Left renal pelvis (tissue), 4 donors: ENCODE measurements around the gene IGF2BP1. TPM values are rescaled to one million over a fixed set of nuclear protein-coding genes. Genes with fewer than 3 reads are reported as not detected.
"Not testable (repeated sequence)": the region's sequence is repeated elsewhere in the genome, so short reads cannot be mapped to it uniquely, and the experiment has no call there.

Experiments
- DNase-seq, 4 donors: peaks; one replicate each; pipeline ENCODE4 v3.0.0-alpha.2; 2013; ENCODE audit warnings: low read depth in 4 of 4, low spot score in 3 of 4
- polyA plus RNA-seq, 4 donors: library from polyadenylated mRNA; unstranded; fragments of 120-200 nt; gene quantifications; one replicate each; pipeline ENCODE4 v1.2.1, GENCODE V29; 2013; ENCODE audit not compliant: insufficient read length in 4 of 4

IGF2BP1 gene
- polyA plus RNA-seq, 4 donors, result 5.7 to 26.7 (median 20.0) TPM

GRCh38 chr17:48995304-48995973 is 1.7 kb upstream of the IGF2BP1 start:
- DNase-seq, result no peak

GRCh38 chr17:48995974-48996721 is 1.0 kb upstream of the IGF2BP1 start:
- no peak for DNase-seq

DNA sequence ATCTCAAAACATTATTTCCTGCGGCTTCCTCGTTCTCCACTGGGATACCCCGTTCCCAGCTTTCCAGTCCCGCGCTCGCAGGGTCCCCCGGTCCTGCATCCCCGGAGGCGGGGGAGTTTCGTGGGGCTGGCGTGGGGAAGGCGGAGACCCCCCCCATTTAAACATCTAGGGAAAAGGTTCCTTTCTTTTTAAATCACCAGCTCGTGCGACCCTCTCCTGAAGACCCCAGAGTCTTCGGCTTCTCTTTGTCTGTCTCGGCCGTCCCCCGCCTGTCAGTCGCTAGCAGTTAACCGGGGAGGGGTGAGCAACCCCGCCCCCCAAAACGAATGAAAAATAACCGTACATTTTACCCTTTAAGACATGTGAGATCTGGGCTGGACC is 473 bp upstream of the IGF2BP1 start:
- DNase-seq, result no peak

GRCh38 chr17:48997827-48998586 is 822 bp downstream of the IGF2BP1 start:
- no peak for DNase-seq

GRCh38 chr17:48998587-48999440 is 1.6 kb downstream of the IGF2BP1 start:
- DNase-seq, result no peak

DNA sequence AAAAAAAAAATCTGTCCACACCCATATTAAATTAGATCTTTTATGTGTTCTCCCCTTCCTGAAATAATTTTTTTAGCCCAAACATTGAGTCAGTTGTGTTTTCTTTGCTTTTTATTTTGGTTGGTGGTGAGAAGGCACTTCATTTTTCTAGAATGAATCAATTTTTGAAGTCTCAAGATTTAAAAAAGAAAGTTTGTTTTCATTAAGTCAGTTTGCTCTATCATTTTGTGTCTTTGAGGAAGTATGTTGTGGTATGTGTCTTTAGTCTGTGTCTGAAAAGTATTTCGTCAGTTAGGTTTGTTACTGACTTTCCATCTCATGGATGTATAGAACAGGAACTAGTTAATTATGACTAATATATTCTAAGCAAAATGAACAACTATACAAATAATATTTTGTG is 3.8 kb downstream of the IGF2BP1 start:
- no peak for DNase-seq

GRCh38 chr17:49001671-49002070 is 4.5 kb downstream of the IGF2BP1 start:
- DNase-seq, result no peak

DNA sequence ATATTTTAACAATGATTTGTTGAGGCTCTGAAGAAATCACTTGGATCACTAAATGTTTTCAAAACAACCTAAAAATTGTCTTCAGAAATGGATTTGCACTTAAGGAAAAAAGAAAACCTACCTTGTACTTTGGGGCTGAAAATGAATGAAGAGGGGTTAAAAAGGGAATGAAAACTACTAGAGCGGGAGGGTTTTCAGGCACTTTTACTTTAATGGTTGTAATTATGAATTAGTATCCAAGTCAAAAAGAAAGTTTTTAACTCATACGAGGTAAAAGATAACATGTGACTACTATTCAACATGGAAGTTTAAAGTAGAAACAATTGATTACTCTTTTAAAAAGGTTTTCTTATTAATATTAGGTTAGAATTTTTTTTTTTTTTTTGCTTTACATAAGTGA is 5.1 kb downstream of the IGF2BP1 start:
- DNase-seq, result no peak

- DNase-seq, result no peak
Observed at GRCh38 chr17:49002766-49003165, 5.6 kb downstream of the IGF2BP1 start.

- DNase-seq, result no peak
Observed at GRCh38 chr17:49003557-49004511, 6.6 kb downstream of the IGF2BP1 start.

GRCh38 chr17:49005140-49005539 is 8.0 kb downstream of the IGF2BP1 start:
- DNase-seq, result no peak

DNA sequence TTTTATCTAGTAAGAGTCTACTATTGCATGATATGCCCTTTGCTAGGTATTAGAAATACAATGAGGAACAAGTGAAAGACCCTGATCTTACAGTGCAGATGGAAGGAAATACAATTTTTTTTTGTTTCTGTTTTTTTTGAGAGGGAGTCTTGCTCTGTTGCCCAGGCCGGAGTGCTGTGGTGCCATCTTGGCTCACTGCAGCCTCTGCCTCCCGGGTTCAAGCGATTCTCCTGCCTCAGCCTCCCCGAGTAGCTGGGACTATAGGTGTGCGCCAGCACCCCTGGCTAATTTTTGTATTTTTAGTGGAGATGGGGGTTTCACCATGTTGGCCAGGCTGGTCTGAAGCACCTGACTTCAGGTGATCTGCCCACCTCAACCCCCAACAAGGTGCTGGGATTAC is 11.7 kb downstream of the IGF2BP1 start:
- DNase-seq, result not testable (repeated sequence)

DNA sequence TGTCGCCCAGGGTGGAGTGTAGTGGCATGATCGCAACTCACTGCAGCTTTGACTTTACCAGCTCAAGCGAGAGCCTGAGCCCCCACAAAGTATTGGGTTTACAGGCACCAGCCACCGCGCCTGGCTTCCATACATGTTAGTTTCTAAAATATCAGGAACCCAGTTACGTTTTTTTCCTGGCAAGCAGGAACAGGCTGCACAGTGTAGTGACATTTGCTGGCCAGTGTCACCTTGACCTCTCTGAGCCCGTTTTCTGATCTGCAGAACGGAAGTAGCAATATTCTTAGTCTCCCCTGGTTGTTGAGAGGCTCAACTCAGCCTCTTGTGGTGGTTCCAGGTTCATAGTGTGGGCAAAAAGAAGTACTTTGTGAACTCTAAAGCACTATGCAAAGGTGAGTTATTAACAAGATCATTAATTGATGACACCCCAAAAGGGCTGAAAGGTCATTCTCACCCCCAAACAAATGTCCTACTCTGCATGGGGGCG is 15.6 kb downstream of the IGF2BP1 start:
- no peak for DNase-seq

DNA sequence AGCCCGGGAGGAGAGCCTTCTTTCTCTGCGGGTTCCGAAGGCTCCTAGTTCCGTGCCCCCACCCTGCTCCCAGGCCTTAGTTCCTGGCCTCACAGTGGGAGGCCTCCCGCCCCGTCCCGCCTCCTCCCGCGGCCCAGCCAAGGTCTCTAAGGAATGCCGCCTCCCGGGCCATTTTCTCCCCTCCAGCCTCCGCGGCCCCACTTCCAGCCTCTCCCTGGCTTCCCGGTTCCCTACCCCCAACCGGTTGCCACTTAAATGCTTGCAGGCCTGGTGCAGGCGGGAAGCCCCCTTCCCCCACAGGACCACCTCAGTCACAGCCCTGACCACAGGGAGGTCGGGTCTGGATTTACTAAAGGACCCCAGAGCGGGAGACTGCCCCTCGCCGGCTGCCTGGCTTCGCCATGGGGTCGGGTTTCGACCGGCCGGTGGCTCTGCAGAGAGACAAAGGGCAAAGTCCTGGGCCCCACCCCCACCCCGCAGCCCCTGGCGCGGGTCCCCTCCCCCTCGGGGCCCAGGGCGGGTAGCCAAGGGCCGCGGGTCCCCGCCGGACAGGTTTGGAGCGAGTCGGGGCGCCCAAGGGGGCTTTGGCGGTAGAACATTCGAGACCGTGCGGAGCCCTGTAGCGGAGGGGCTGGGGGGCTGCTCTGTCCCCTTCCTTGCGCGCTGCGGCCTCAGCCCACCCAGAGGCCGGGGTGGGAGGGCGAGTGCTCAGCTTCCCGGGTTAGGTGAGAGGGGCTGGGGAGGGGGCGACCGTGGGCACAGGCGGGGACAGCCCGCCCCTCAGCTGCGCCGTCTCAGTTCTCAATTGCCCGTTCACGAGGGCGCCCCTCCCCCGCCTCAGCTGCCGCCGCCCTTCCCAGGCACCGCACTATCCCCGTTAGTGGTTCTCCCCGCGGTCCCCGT is 16.4 kb downstream of the IGF2BP1 start:
- DNase-seq, result no peak

DNA sequence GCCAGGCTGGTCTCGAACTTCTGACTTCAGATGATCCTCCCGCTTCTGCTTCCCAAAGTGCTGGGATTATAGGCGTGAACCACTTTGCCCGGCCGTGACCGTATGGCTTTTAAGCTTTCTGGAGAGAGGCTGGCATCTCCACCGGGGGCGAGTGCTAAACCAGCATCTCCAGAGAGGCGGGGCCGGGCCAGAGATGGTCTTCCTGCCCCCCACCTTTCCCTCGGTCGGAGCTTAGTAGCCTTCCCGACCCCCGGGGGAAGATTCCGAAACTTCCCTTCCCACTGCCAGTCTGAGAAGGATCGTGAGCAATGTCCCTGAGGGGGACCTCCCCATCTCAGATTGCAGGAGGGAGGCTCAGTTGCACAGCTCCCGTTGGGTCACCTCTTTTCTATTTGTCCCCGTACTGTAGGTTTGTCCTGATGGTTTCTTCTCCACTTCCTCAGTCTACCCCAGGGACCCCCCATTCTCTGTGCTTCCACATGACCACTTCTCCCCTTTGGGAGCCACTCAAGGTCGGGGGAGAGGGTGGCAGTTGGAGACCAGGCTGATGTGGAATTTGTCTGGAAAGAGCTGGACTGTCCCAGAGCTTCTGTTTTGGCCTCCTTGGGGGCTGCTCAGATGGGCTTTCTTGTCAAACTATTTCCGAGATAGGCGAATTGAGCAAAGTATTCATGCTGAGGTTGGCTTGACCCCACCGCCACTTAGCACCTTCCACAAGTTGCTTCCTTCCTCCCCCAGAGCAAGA is 18.2 kb downstream of the IGF2BP1 start:
- DNase-seq, result no peak

- DNase-seq, result no peak
Observed at GRCh38 chr17:49015924-49016774, 19.0 kb downstream of the IGF2BP1 start.
